Chondrocyte (in vitro differentiated cells): ENCODE data around the gene FRMD4B. TPM values are rescaled to one million over a fixed set of nuclear protein-coding genes. Genes with fewer than 3 reads are reported as not detected.

Experiments
- DNase-seq: peaks from one replicate; pipeline ENCODE4 v3.0.0; 2021; ENCODE audit warnings: mixed read lengths, low spot score
- H3K27ac Mint-ChIP-seq: one replicate; pipeline ENCODE4 v1.8.0; 2021; ENCODE audit warnings: mild to moderate bottlenecking, moderate library complexity, mixed read lengths; ENCODE audit not compliant: unreplicated experiment
- H3K27me3 Mint-ChIP-seq: 2 replicates; pipeline ENCODE4 v1.8.0; 2021; ENCODE audit warnings: low read depth, mixed read lengths
- H3K36me3 Mint-ChIP-seq: 2 replicates; pipeline ENCODE4 v1.8.0; 2021; ENCODE audit warnings: low read depth, mixed read lengths
- H3K4me1 Mint-ChIP-seq: 2 replicates; pipeline ENCODE4 v1.8.0; 2021; ENCODE audit warnings: low read depth, mild to moderate bottlenecking, mixed read lengths
- H3K4me3 Mint-ChIP-seq: one replicate; pipeline ENCODE4 v1.8.0; 2021; ENCODE audit warnings: mild to moderate bottlenecking, moderate library complexity, mixed read lengths; ENCODE audit not compliant: unreplicated experiment
- H3K9me3 Mint-ChIP-seq: 2 replicates; pipeline ENCODE4 v1.8.0; 2021; ENCODE audit warnings: low read depth, mixed read lengths
- CTCF ChIP-seq: fragments of 200-600 bp; sonication (generic); IDR thresholded peaks from 2 replicates; pipeline ENCODE4 v1.5.0; 2021; ENCODE audit warnings: antibody characterized with exemption, mild to moderate bottlenecking, moderate library complexity
- total RNA-seq: library from RNA; stranded (reverse); gene quantifications from 3 replicates; pipeline ENCODE4 v1.2.1, GENCODE V29; 2021

FRMD4B gene
- total RNA-seq, 1 donor from 2014 or later: 4.1 TPM

- peaks cover 32% of the 10 kb centered on the region for H3K4me1 Mint-ChIP-seq
- TF ChIP-seq CTCF: no peak
- DNase-seq: no peak
- peaks cover 4% of the 10 kb centered on the region for H3K36me3 Mint-ChIP-seq
- no peak overlapping the region for H3K4me3 Mint-ChIP-seq
- H3K27ac Mint-ChIP-seq: no peak overlapping the region
- no peaks in the 10 kb centered on the region for H3K27me3 Mint-ChIP-seq
- no peaks in the 10 kb centered on the region for H3K9me3 Mint-ChIP-seq
Measured at GRCh38 chr3:69178838-69179739, 206.8 kb downstream of the FRMD4B start.

GRCh38 chr3:69178082-69178481 lies 207.8 kb downstream of the FRMD4B start:
- no peak for DNase-seq
- no peaks in the 10 kb centered on the region for H3K27me3 Mint-ChIP-seq
- H3K4me3 Mint-ChIP-seq: no peak overlapping the region
- TF ChIP-seq CTCF: no peak
- no peaks in the 10 kb centered on the region for H3K9me3 Mint-ChIP-seq
- peaks cover 4% of the 10 kb centered on the region for H3K36me3 Mint-ChIP-seq
- H3K27ac Mint-ChIP-seq: no peak overlapping the region
- H3K4me1 Mint-ChIP-seq: peaks cover 31% of the 10 kb centered on the region

- no peak for DNase-seq
- no peaks in the 10 kb centered on the region for H3K9me3 Mint-ChIP-seq
Measured at GRCh38 chr3:69174871-69175737, 210.8 kb downstream of the FRMD4B start.

GRCh38 chr3:69174445-69174844 lies 211.4 kb downstream of the FRMD4B start:
- Mint-ChIP-seq H3K27ac (no peak overlapping the region), H3K36me3 (peaks cover 3% of the 10 kb centered on the region)

More at GRCh38 chr3:69174871-69175737, 210.8 kb downstream of the FRMD4B start:
- no peaks in the 10 kb centered on the region for H3K27me3 Mint-ChIP-seq
- peaks cover 3% of the 10 kb centered on the region for H3K36me3 Mint-ChIP-seq
- TF ChIP-seq CTCF: no peak
- no peak overlapping the region for H3K4me3 Mint-ChIP-seq
- peaks cover 11% of the 10 kb centered on the region for H3K4me1 Mint-ChIP-seq
- H3K27ac Mint-ChIP-seq: no peak overlapping the region

More at GRCh38 chr3:69174445-69174844, 211.4 kb downstream of the FRMD4B start:
- H3K4me1 Mint-ChIP-seq: peaks cover 11% of the 10 kb centered on the region
- no peaks in the 10 kb centered on the region for H3K27me3 Mint-ChIP-seq
- TF ChIP-seq CTCF: no peak
- H3K4me3 Mint-ChIP-seq: no peak overlapping the region
- H3K9me3 Mint-ChIP-seq: no peaks in the 10 kb centered on the region
- DNase-seq: no peak
